Breast epithelium (tissue), 3 donors: ENCODE measurements around the gene GGT7.

Experiments
- CTCF ChIP-seq, 3 donors: fragments of 450-650 bp; IDR thresholded peaks; one replicate each; pipeline ENCODE4 v1.5.1; 2016 to 2017; ENCODE audit warnings: antibody characterized with exemption in 3 of 3, mild to moderate bottlenecking in 3 of 3, moderate library complexity in 3 of 3
- POLR2A ChIP-seq: fragments of 450-650 bp; IDR thresholded peaks from one replicate; pipeline ENCODE4 v1.6.1; 2016; ENCODE audit warnings: antibody characterized with exemption, mild to moderate bottlenecking, moderate library complexity
- POLR2AphosphoS5 ChIP-seq, 3 donors: sonication (generic); formaldehyde crosslinking; IDR thresholded peaks; one replicate each; pipeline ENCODE4 v1.6.1; 2017; ENCODE audit warnings: antibody characterized with exemption in 3 of 3

GRCh38 chr20:34862724-34863123 is 9.9 kb downstream of the GGT7 start:
- no peak for TF ChIP-seq CTCF (IDR thresholded peaks at IDR 0.05)
- TF ChIP-seq POLR2A, result no peak
- no peak for TF ChIP-seq POLR2AphosphoS5 (IDR thresholded peaks at IDR 0.05)
